Hepatocyte (in vitro differentiated cells): Measurements from ENCODE around the gene DDX10.

Experiments used
- CTCF ChIP-seq: fragments of 200-600 bp; sonication (generic); IDR thresholded peaks from 2 replicates; pipeline ENCODE4 v1.5.1; 2016; ENCODE audit warnings: antibody characterized with exemption, mild to moderate bottlenecking; ENCODE audit not compliant: poor library complexity
- EZH2 ChIP-seq: fragments of 200-600 bp; sonication (generic); IDR thresholded peaks from 2 replicates; pipeline ENCODE4 v1.6.1; 2016; ENCODE audit warnings: antibody characterized with exemption, mild to moderate bottlenecking, borderline replicate concordance
- EZH2phosphoT487 ChIP-seq: fragments of 200-600 bp; sonication (generic); IDR thresholded peaks from one replicate; pipeline ENCODE4 v1.6.1; 2018; ENCODE audit warnings: antibody characterized with exemption, mild to moderate bottlenecking, low read depth, moderate library complexity; ENCODE audit not compliant: unreplicated experiment, severe bottlenecking

GRCh38 chr11:108921211-108921610, 256.3 kb downstream of the DDX10 start:
- TF ChIP-seq CTCF (no peak), EZH2 (no peak), EZH2phosphoT487 (no peak)
